Adipose tissue (tissue), 3 donors: ENCODE data around the gene SUCNR1. TPM values are rescaled to one million over a fixed set of nuclear protein-coding genes. Genes with fewer than 3 reads are reported as not detected.
"Not testable (repeated sequence)": the region's sequence is repeated elsewhere in the genome, so short reads cannot be mapped to it uniquely, and the experiment has no call there.

Source experiments
- H3K27ac ChIP-seq: one replicate; pipeline ENCODE4 v1.5.1; 2013; ENCODE audit warnings: low read depth, low read length
- WGBS, 3 donors: extraction: QIAGEN DNeasy Blood & Tissue Kit; methylation state at CpG; one replicate each; pipeline ENCODE4 v1.1.7; 2013; 5-methylcytosine and 5-hydroxymethylcytosine counted together
- polyA plus RNA-seq, 3 donors: library from polyadenylated mRNA; stranded (reverse); fragments of 200-250 nt; gene quantifications; one replicate each; pipeline ENCODE4 v1.2.3, GENCODE V29; 2013
- donor health status: healthy with polysubstance abuse.
- donor health status: Bipolar disorder and iron deficiency.
- donor health status: healthy.

SUCNR1 gene
- polyA plus RNA-seq, 3 donors: 0.08 to 1.3 (median 0.28) TPM

- no peak overlapping the region for H3K27ac ChIP-seq
- 63 to 71% (median 64%) methylated on average over 4 of the region's 4 CpGs for WGBS, 3 donors
Measured at GRCh38 chr3:151866711-151867410, 6.6 kb upstream of the SUCNR1 start.

DNA sequence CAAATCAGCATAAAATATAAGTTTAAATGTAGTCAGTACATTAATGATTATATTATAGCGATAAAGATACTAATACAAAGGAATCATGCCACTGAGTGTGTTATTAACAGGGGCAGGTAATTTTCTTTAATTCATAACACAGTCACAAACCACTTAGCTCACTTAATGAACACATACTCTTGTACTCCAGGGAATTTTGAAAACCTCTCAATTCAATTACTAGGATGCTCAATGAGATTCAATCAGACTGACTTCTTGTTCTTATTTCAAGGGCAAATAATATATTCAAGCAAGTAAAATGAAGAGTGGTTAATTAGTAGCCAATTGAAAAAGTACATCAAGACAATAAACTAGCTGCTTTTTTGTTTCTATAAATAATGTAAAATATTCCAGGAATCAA, 5.8 kb upstream of the SUCNR1 start:
- WGBS, 3 donors: 92 to 98% (median 95%) methylated on average over 1 of the region's 1 CpG
- no peak overlapping the region for H3K27ac ChIP-seq

- H3K27ac ChIP-seq: no peak overlapping the region
- 29 to 42% (median 36%) methylated on average over 3 of the region's 3 CpGs for WGBS, 3 donors
Measured at GRCh38 chr3:151869181-151869580, 4.3 kb upstream of the SUCNR1 start.

DNA sequence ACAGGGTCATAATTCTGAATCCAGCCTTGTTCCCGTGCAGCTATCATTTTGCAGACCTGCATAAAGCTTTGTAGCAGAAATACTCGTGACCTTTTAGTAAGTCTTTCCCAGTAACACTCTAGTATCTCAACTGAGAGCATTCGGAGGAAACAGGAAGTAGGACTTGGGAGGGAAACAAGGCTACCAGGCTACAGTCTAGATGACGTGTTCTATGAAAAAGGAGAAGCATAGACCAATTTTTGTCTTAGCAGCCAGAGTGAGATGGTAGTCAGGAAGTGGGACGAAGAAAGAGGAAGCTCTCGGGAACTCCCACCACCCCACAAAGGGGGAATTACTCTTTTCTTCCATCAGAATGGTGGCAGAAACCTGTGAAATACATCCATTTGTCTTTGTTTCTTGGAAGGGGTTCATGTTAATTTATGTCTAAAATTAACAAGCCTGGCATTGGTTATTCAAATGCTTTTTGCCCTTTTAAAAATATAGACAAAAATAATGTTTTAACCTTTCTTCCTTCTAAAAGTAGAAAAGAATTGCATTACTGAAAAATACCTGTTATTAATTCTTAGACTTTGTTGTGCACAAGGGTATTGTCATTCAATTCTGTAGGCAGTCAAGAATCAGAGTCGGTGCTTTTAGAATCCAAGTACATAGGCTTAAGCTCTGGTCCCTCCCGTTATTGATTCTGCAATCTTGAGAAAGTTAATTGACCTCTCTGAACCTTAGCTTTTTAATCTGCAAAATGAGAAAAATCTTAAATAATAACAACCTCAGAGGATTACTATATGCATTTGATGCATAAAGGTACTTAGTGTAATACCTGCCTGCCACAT, 1.6 kb upstream of the SUCNR1 start:
- H3K27ac ChIP-seq: no peak overlapping the region
- WGBS, 3 donors: 44 to 64% (median 47%) methylated on average over 8 of the region's 8 CpGs

DNA sequence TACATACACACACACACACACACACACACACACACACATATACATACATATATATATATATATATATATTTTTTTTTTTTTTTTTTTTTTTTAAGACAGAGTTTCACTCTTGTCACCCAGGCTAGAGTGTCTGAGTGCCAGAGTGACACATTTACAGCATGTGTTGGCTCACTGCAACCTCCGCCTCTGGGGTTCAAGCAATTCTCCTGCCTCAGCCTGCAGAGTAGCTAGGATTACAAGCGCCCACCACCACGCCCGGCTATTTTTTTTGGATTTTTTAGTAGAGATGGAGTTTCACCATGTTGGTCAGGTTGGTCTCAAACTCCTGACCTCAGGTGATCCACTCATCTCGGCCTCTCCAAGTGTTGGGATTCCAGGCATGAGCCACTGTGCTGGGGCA, 636 bp downstream of the SUCNR1 start:
- H3K27ac ChIP-seq: not testable (repeated sequence)
- WGBS, 3 donors: 56 to 94% (median 67%) methylated on average over 5 of the region's 5 CpGs

DNA sequence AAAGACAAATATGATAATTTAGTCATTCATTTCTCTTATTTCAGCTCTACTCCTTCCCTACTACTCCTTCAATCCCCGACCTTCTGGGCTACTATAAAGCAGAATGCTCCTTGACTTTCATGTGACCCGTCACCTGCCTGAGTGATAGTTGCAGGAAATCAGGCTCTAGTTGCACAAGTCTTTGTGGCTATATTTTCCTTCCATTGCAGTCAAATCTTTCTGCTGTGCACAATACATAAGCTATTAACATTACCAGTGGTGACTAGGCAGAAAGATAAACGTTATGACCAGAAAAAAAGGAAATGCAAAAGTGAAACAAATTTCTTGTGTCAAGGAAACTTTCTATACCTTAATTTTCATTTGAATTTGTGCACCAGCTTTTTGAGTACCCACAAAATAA, 2.3 kb downstream of the SUCNR1 start:
- no peak overlapping the region for H3K27ac ChIP-seq
- 40 to 48% (median 41%) methylated on average over 3 of the region's 3 CpGs for WGBS, 3 donors

- 81 to 91% (median 87%) methylated on average over 2 of the region's 2 CpGs for WGBS, 3 donors
- no peak overlapping the region for H3K27ac ChIP-seq
Measured at GRCh38 chr3:151877269-151877668, 3.8 kb downstream of the SUCNR1 start.

- H3K27ac ChIP-seq: no peak overlapping the region
- WGBS, 3 donors: 56 to 90% (median 72%) methylated on average over 3 of the region's 3 CpGs
Measured at GRCh38 chr3:151878465-151878864, 5.0 kb downstream of the SUCNR1 start.

DNA sequence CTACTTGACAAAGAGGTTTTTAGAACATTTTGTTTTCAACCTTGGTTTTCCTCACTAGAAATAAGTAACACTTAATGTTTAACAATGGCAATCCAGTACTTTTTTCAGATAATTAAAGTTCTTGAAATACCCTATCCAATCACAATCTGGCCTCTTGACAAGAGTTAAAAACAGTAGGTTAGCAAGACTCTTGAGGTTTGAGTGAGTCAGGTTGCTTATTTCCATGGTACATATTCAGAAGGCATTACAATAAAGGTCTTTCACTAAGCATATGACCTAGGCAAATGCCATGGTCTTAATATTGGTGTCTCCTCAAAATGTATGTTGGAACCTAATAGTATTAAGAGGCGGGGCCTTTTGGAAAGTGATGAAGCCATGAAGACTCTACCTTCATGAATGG, 5.6 kb downstream of the SUCNR1 start:
- H3K27ac ChIP-seq: no peak overlapping the region
- 0 to 42% (median 37%) methylated on average over 1 of the region's 1 CpG for WGBS, 3 donors

GRCh38 chr3:151879679-151880415, 6.4 kb downstream of the SUCNR1 start:
- WGBS, 3 donors: 42 to 45% (median 45%) methylated on average over 3 of the region's 3 CpGs
- no peak overlapping the region for H3K27ac ChIP-seq

DNA sequence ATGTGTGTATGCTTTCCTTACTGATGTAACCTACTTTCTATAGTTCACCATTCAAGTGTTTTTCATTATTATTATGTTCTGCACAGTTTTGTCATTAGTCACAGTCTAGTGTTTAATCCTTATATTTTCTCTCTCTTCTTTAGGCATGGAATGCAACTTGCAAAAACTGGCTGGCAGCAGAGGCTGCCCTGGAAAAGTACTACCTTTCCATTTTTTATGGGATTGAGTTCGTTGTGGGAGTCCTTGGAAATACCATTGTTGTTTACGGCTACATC, 6.9 kb downstream of the SUCNR1 start:
- whole genome bisulfite sequencing, 3 donors: 44 to 82% (median 80%) methylated on average over 2 of the region's 2 CpGs
- H3K27ac ChIP-seq: no peak overlapping the region

DNA sequence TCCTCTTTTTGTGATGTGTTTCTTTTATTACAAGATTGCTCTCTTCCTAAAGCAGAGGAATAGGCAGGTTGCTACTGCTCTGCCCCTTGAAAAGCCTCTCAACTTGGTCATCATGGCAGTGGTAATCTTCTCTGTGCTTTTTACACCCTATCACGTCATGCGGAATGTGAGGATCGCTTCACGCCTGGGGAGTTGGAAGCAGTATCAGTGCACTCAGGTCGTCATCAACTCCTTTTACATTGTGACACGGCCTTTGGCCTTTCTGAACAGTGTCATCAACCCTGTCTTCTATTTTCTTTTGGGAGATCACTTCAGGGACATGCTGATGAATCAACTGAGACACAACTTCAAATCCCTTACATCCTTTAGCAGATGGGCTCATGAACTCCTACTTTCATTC, 7.7 kb downstream of the SUCNR1 start:
- WGBS, 3 donors: 89 to 95% (median 93%) methylated on average over 6 of the region's 6 CpGs
- no peak overlapping the region for H3K27ac ChIP-seq

DNA sequence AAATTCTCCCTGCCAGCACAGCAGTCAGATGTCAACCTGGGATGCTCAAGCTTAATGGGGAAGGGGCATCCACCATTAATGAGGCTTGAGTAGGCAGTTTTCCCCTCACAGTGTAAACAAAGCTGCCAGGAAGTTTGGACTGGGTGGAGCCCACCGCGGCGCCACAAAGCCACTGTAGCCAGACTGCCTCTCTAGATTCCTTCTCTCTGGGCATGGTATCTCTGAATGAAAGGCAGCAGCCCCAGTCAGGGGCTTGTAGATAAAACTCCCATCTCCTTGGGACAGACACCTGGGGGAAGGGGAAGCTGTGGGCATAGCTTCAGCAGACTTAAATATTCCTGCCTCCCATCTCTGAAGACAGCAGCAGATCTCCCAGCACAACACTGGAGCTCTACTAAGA, 12.0 kb downstream of the SUCNR1 start:
- H3K27ac ChIP-seq: not testable (repeated sequence)
- WGBS, 3 donors: 68 to 79% (median 77%) methylated on average over 3 of the region's 3 CpGs

DNA sequence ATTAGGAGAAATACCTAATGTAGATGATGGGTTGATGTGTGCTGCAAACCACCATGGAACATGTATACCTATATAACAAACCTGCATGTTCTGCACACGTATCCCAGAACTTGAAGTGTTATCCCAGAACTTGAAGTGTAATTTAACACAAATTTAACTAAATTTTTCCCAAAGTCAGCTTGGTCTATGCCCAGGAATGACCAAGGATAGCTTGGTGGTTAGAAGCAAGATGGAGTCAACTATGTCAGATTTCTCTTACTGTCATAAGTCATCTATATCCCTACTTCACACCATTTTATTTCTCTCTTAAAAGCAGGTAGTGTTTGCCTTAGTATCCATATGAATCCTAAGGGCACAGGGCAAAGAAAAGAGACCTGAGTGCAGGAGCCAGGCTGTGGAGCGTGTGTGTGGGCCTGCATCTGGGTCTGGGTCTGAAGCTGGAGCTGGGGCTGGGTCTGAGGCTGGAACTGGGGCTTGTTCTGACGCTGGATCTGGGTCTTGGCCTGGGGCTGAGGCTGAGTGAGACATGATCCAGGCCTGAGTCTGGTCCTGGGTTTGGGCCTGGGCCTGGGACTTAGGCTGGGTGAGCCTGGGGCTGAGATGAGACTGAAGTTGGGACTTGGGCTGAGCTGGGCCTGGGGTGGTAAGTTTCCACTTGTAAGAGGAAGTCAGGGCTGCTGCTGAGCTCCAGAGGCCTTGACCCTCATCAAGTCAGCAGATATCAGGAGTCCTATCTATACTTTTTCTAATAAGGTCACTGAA, 14.2 kb downstream of the SUCNR1 start:
- H3K27ac ChIP-seq: not testable (repeated sequence)
- WGBS, 3 donors: 95 to 100% (median 96%) methylated on average over 1 of the region's 3 CpGs

DNA sequence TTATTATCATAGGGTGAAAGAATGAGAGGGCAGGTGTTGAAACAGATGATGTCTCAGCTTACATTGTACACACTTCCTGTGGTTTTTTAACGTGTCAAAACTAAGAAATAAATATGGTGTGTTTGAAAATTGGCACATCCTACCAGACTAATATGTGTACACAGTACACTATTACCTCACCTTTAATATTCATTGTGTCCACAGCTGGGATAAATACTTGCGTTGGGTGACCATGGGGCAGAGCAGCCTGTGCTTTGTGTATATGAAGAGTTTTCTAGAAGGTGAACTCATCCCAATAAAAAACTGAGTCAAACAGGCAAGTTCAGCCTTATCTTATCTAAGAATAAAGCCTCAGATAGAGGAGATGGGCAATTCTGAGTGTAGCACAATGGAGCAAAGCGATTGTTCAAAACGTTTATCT, 17.3 kb downstream of the SUCNR1 start:
- no peak overlapping the region for H3K27ac ChIP-seq
- WGBS, 3 donors: 39 to 45% (median 44%) methylated on average over 4 of the region's 4 CpGs

GRCh38 chr3:151891721-151892120, 18.3 kb downstream of the SUCNR1 start:
- H3K27ac ChIP-seq: no peak overlapping the region
- 38 to 59% (median 41%) methylated on average over 5 of the region's 5 CpGs for WGBS, 3 donors

GRCh38 chr3:151894219-151894618, 20.8 kb downstream of the SUCNR1 start:
- no peak overlapping the region for H3K27ac ChIP-seq

DNA sequence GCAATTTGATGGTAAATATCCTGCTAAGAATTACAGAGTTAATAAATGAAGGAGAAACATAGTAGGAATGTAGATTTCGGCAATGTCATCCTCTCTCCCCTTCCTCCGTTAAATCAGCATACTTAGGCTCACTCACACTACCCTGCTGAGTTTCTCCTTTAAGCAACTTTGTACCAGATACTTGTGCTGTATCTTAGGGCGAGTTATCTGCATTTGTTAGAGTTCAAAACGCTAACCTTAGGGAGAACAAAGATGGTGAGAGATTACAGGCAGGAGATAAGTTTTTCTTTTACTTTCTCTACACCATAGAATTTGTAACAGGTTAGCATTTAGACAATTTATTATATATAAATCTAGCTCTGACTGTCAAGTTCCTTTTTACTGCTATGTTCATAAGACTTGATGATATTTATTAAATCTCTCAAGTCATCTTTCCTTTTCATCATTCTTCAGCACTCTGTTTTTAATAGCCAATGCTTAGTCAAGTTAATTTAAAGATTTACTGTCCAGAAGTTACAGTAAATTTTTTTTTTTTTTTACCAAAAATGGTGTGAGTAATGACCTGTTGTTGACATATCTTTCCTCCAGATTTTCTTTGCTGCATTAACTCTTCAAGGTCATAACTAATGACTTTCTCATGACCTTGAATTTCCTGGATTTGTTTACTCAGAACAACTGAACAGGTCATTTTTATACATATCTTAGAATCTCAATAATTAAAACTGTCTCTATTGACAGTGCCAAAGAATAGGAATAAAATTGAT, 22.2 kb downstream of the SUCNR1 start:
- whole genome bisulfite sequencing, 3 donors: 45 to 60% (median 51%) methylated on average over 4 of the region's 4 CpGs
- no peak overlapping the region for H3K27ac ChIP-seq
